IPS DF 4.7 (cell line): ENCODE data around the gene CTBP2.
A peak's percentile ranks its signal among the peaks of the same experiment; 100 is the strongest.
"Not testable (repeated sequence)": the region's sequence is repeated elsewhere in the genome, so short reads cannot be mapped to it uniquely, and the experiment has no call there.

ENCODE experiments used
- DNase-seq: peaks from one replicate; pipeline ENCODE4 v3.0.0-alpha.2; 2013; ENCODE audit warnings: low spot score; ENCODE audit errors: extremely low read depth

Gene CTBP2

DNA sequence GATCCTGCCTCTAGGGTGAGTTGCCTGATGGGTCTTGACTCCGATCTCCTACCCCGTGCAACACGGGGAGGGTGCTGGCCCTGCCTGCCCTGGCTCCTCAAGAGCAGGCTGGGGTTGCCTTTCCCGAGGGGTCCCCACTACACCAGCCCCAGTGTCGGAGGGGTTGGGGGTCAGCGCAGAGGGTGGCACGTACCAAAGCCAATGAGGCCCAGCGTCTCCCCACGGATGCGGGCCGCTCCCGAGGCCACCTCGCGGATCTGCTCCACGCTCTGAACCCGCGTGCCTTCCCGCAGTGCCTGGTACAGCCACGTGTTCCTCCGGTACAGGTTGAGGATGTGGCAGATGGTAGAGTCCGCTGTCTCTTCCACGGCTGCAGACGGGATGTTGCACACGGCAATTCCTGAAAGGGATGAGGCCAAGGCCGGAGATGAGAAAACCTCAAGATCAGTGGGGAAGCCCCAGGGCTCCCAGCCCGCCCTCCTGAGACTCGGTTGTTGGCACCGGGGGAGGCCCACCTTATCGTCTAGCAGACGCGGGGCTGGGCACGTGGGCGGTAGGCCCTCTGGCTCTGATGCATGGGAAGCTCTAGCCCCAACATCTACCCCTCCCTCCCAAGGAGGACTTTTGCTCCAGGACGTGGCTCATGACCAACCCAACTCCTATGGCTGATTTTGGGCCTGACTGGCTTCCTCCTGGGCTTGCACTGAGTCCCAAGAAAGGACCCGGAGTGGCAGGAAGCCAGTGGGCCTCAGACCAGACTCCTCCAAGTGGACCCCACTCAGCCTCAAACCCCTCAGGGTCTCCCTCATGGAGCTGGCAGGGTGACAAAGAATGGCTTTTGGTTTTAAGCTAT lies 162.4 kb downstream of the CTBP2 start:
- no peak for DNase-seq

DNA sequence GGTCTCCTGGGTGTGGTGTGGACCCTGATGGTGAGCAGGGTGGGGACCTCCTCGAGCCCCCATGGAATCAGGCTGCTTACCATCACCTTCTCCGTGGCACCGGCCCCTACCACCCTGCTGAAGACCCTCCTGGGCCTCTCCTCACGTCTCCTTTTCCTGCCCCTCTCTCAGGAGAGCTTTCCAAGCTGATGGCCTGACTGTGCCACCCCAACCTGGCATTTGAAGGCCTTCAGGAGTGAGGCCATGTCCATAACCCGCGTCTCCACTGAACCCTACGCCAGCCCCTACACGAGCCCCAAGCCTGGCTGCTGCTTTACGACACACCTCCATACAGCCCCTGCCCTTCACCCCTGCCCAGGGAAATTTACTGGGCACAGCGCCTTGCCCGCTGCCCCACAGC lies 163.1 kb downstream of the CTBP2 start:
- DNase-seq = no peak

DNA sequence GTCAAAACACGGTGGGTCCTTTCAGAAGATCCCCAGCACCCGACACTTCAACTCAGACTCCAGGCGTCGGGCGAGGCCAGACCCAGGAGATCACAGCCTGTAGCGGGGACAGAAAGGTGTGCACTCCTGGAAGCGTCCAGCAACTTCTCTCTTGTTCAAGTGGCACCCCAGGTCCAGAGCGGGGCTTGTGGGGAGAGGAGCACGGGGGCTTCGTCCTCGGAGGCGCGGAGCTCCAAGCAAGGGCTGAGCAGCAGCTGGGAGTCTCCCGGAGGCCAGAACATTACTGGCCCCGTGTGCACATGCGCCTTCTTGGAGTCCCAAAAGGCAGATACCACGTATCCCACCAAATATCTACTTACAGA lies 163.5 kb downstream of the CTBP2 start:
- no peak for DNase-seq

DNA sequence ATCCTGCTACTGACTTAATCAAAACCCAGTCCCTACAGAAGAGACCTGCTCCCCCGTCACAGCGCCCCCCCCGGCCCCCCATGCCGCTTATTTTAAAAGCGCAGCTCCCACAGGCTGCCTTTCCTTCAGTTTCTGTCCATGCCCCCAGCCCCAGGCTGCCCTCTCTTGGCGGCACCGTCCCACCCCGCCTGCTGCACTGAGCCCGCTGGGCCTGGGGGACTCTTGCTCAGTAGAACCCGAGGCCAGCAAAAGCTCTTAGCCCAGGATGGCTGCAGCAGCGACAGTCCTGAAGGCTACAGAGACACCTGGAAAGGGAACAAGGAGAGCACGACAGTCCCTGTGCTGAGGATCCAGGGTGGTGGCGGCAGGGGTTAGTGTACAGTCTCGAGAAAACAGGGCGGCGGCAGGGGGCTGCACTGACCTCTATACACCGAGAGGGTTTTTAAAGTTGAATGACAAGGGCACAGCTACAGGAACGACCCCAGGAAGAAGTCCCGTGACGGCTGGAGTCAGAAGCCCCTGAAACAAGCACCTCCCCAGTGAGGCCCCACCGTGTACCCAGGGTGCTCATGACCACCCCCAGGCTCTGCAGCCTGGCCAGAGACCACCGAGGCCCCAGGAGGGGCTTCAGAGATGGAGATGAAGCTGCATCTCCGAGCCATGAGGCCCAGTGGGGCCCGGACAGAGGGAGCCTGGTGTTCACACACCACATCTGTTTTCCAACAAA lies 164.1 kb downstream of the CTBP2 start:
- DNase-seq = no peak

DNA sequence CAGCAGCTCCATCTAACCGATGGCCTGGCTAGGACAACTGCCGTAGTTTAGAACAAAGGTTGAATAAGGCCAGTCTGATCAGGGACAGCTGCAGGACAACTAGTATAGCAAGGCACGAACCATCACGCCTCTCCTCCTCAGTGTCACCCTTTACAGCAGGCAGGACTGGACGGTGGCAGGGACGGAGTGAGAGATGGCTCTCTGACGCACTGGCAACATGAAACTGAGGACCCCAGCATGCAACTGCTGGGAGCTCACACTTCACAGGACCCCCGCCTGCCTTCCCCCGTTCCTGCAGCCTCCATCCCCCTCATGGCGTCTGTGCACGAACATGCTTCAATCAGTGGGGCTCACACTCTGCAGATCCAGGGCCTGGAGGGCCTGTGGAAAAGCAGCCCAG lies 164.8 kb downstream of the CTBP2 start:
- no peak for DNase-seq

DNA sequence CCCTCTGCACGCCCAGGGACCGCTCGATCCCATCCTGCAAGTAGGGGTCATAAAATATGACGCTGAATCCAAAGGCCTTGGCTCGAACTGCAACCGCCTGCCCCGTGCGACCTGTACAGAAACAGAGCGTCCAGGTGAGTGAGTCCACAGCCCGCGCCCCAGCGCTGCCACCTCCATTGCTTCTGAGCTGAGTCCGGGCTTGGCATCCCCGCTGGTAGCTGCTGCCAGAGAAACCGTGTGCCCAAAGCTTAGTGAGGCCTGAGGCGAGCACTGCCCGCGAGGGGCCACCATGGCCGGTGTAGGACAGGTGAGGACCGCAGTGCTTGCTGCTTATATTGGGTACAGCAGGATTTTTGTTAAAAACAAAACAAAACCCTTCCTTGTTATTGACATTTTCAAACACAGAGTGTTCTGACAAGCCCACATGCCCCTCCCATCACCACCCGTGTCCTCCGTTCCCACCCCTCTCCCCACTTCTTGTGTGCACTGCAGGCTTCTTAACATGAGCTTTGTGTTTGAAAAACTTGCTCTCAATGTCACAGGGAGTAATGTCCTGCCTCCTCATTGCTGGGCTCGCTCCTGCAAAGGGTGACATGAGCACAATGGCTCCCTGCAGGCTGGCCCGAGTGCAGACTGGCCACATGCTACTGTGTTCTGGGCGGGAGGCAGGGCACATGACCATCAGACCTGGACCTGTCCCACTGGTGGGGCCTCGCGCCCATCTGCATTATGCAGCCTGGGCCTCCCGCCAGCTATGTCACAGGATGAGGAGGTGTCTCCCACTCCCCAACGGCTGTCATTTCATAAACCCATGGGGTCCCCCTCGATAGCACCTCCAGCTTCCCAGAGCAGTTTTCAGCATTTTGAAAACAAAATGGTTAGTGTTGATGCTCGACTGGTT lies 165.5 kb downstream of the CTBP2 start:
- no peak for DNase-seq

DNA sequence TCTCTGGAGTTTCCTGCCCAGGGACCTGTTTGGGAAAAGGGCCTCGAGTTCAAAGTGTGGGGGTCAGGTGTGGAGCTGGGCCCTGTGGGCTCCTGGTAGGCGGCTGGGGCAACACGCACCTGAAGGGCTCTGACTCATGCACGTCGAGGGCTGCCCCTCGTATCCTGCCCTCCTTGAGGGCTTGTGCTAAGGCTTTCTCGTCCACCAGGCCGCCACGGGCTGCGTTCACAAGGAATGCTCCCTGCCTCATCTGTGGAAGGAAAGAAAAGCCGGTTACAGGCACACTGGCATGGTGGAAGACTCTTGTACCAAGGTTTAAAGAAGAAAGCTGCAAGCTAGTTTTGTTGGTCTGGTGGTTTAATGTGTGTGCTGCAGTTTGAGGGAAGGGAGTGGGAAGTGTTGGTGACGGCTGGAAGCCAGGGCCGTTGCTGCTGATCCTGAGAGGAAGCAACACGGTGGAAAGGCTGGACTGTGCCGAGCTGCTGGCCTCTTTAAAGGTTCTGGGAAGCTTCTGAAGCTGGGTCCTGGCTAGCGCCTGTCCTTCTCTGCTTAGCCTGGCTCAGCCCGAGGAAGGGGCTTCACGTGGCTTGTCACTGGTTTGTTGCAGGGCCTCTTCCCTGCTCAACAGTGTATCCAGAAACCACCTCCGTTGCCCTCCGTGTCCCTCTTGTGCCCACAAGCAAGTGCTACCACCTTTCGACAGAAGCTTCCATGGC lies 166.5 kb downstream of the CTBP2 start:
- DNase-seq = no peak

DNA sequence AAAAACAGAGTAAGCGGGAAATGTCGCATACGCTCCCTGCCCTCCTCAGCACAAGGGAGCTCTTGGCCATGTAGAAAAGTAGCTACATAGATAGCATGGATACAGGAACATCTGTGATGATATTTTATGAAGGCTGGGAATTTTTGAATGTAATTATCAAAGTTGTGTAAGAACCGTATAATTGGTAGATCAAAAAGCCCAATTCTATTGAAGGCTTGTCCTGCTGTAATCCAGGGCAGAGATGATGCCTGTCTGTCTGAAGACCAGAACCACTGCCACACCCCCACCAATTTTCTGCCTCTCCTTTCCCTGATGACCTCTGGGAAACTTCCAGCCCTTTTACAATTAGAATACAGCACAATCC lies 167.0 kb downstream of the CTBP2 start:
- no peak for DNase-seq

DNA sequence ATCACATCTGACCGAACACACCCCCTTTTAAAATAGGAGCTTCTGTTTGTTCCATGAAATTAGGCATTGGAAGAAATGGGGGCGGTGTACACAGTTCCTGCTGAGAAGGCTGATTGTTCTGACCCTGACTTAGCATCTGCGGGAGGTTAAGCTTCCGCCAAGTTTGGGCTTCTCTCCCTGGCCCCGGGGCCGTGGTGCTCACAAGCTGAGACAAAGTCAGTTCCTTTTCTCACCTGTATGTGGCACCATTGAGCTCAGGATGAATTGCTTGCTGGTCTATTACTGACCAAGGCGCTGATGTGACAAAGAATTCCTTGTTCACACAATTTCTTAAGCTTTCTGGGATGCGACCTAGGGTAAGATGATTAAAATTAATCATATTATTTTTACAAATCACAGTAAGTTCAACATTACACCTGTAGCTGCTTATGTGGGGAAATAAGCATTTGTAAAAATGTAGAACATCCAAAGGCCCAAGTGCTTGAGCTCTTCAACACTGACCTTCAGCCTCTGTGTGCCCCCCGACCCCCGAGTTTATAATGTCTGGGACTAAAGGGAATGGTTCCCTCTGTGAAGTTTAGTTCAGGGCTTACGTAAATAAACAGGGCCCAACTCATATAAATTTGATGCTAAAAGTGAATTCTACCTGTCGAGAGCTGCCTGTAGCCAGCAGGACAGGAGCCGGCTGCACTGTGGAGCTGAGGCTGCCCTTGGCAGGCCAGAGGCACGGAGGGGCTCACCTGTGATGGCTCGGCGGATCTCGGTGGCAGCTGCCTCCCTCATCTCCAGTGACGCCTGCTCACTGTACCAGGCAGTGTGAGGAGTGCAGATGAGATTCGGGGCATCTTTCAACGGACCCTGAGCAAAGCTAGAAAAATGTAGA lies 167.7 kb downstream of the CTBP2 start:
- peak; percentile 25 for DNase-seq

DNA sequence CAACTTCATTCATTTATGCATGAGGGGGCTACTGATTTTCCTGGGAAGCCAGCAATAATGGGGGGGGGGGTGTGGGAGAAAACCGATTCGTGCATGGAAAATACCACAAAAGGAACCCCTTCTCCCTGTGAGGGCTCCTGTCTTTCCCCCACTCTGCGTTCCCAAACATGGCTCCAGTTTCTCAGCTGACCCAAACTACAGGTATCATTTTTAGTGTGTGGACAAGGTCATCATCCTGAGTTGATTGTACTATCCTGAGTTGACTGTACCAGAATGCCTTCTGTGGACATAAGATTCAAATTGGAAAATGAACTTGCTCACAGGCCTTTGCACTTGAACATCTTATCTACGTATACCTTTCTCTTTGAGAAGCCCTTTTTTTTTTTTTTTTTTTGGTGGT lies 168.5 kb downstream of the CTBP2 start:
- no peak for DNase-seq

DNA sequence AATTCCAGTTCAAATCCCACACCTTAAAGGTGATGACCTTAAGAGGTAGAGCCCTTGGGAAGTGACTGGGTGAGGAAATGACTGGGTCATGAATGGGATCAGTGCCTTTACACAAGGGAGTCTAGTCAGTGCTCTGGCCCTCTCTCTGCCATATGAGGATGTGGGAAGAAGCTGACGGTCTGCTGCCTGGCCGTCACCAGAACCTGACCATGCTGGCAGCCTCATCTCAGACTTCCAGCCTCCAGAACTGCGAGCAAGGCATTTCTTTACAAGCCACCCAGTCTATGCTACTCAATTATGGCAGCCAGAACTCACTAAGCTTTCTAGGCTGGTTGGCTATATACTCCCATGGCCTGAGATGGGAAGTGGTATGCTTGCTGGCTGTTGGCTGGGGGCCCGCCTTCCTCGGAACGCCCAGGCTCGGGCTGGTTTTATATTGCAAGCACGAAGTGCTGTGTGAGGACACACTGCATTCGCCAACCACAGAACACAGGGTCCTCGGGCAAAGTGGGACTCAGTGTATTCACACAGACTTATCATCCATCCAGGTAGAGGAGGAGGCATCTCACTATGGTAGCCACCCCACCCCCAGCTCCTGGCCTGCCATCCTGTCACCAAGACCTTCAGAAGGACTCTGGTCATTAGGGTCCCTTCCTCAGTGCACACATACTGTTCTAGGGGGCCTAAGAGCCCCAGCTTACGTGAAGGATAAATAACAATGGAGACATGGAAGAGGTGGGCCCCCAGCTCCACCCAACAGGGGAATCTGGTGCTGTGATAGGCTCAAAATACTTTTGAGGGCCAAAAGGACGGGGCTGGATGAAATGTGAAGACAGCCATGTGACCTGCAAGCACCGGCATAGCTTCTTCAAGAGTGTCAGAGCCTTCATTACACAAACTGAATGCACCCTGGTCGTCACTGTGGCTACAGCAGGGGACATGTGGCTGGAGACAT lies 169.4 kb downstream of the CTBP2 start:
- no peak for DNase-seq

DNA sequence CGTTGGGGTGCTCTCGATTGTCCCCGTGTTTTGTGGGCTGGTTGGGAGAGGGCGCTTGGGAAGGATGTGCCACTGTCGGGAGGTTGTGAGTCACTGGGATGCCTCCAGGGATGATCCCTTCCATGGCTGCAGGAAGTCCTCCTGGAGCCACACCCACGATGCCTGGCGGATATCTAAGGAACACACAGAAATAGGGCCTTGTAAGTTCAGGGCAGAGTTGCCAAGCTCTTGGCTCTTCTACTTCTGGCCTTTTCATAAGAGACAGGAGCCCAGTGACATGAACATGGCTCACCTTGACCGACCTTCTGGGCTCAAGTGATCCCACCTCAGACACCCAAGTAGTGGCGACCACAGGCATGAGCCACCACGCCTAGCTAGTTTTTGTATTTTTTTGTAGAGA lies 170.8 kb downstream of the CTBP2 start:
- no peak for DNase-seq

DNA sequence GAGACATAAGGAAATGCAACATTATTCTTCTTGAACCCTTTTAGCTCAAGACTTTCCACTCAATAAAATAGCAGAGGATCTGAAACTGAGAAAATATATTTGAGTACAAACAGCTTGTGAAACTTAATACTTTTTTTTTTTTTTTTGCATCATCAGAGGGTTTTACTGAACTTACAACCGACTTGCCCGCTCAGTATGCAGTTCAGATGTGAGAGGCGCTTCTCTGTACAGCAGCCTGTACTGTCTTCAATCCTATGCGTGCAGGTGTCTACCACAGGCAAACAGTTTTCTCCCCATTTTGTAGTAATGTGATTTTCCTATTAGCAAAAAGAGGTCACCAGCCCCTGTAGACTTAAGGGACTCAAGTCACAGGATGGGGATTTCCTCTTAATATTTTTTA lies 171.6 kb downstream of the CTBP2 start:
- DNase-seq = not testable (repeated sequence)

DNA sequence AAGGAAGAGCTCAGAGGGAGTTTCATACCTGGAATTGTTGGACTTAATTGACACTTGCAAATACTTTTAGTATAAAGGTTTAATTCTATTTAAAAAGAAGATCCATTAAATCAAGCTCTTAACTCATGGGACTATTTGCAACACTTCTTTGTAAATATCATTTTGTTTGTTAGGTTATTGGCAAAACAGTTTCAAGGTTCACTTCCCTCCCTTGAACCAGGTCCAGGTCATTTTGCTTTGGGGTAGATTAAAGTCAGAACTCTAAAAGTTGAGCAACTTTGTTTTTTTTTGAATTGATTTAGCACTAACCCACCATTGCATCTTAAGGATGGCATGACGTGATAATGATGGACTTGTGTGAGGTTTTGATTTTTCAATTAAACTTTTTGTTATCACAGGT lies 172.6 kb downstream of the CTBP2 start:
- DNase-seq = no peak

DNA sequence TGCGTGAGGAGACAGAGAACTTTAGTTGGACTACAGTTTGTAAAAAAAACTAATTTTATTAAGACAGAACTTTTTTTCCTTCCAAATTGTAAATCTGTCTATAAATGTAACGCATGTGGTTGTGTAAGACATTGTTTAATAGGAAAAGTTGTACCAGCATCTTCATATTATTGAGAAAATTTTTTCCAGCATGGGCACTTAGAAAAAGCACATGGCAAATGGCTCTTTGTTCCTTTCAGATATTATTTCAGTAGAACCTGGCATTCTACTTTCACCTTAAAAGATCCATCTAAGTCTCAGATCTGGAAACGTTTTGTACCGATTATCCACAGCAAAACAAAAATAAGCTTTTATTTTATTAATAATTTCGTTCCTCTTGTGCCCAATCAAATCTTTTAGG lies 175.2 kb downstream of the CTBP2 start:
- no peak for DNase-seq

DNA sequence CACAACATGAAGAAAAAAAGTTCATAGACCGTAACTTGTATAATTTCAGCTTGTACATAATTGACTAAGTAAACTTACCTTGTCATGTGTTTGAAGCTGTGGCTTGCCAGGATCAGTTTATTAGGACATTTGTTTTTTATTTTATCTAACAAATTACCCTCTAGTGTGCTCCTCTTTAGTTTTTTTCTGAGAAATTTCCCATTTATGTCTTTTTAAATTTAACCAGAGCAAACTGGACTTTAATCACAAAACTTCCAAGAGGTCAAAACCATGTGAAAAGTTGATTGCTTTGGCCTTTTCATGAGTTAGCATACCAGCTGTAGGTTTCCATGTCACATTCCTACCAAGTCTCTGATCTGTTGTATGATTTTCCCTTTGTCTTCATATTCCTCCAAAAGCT lies 176.0 kb downstream of the CTBP2 start:
- no peak for DNase-seq

DNA sequence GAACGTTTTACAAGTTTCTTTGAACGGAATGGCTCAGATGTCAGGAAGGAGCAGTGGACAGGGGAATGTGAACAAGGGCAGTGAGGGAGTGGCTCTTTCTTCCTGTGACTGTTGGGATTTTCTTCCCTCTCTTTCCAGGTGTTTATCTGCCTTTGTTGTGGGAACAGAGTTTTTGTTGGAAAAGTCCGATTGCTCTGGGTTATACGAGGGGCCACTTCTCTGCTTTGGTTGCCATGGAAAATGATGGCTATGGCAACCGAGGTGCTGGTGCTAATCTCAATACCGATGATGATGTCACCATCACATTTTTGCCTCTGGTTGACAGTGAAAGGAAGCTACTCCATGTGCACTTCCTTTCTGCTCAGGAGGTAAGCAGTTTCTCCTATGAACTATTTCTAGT lies 177.0 kb downstream of the CTBP2 start:
- DNase-seq = no peak

DNA sequence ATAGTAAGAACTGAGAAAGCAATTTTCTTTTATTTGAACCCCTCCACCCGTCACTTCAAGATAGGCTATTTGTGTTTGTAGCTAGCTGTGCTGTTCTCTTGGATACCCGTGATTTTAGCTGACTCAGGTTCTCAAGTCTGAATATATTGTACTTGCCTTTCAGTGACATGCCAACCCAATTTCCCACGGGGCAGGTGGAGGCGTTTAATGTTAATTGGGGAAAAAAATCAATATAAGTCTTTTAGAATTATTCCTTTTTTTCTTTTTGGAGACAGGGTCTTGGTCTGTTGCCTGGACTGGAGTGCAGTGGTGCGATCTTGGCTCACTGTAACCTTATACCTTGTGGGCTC lies 182.0 kb downstream of the CTBP2 start:
- no peak for DNase-seq

DNA sequence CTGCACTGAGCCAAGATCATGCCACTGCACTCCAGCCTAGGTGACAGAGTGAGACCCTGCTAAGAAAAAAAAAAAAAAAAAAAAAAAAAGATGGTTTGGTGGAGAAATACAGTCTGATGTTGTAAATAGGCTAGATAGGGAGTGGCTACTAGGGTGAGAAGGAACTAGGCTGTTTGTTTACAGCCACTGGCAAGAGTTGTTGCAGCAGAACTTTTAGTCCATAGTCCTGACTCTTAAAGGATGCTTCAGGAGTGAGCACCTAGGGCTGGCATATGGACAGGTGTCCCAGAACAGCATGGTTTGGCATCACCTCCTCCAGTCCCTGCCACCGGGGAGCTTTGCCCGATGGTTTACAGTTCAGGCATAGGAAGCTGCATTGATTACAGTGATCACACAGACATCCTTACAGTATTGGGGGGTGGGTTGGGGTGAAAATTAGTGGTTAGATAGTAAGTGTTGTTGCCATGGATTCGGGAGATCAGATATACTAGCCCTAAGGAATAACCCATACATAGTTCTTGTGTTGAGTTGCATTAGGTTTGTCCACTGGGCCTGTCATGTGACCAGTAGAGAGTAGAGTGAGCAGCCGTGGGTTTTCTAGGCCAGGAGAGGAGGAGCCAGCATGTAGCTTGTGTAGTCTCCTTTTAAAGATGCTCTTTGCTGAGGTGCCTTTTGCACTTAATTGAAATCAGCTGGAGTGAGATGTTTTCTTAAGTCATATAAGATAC lies 182.6 kb downstream of the CTBP2 start:
- DNase-seq = no peak
